Activated CD4-positive, alpha-beta T cell treated with anti-CD3 and anti-CD28 coated beads, Interleukin-2, amount 50 U/mL, for 24 hours (primary cell): ENCODE data around the gene TMEM242.

Experiments used
- DNase-seq, 2 donors: peaks; one replicate each; pipeline ENCODE4 v3.0.0-alpha.2; 2020; ENCODE audit warnings: low read depth in 1 of 2, low spot score in 1 of 2

Gene TMEM242

DNA sequence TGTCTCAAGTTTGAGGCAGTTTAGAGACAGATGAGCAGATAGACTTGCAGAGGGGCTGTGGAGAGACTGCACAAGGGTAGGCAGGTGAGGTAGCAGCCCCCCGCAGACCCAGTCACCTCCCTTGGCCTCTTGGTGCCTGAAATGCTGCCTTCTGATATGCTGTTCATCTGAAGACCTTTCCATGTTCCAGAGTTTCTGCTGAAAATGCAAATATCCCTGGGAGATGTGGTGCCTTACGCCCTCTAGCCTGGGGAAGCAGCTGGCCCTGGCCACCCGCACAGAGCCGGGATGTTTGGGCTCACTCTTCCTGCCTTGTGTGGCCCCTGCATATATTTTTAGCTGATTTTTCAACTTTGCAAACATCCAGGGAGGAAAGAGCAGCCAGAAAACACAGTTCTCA lies 51.4 kb downstream of the TMEM242 start:
- no peak for DNase-seq

DNA sequence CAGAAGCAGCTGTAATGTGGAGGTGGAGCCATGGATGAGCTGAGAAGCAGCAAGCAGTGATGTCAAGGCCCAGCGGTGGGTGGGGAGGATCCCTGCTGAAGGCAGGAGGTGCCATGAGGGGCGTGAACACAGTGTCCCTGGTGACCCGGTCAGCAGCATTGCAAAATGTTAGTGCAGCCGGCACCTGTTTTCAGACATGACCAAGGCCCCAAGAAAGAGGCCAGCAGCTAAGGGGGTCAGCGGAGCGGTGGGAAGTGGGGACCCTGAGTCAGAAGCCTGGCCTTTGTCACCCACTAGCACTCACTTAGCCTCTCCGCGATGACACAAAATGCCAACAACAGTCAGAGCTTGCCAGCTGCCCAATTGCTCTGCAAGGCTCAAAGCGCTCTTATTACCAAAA lies 51.9 kb downstream of the TMEM242 start:
- no peak for DNase-seq

DNA sequence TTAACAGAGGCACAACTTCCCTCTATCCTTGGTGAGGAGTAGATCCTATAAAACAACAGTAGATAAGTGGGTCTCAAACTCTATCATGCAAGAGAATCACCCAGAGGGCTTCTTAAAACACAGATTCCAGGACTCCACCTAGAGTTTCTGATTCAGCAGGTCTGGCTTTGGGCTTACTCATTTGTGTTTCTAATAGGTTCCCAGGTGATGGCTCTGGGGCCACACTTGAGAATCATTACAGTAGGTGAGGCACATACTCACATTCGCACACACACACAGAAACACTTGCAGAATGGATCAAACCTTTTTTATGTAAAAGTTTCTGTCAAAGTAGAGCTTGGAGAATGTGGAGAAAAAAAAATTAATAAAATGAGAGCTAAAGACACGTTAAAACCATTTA lies 52.4 kb downstream of the TMEM242 start:
- no peak for DNase-seq

DNA sequence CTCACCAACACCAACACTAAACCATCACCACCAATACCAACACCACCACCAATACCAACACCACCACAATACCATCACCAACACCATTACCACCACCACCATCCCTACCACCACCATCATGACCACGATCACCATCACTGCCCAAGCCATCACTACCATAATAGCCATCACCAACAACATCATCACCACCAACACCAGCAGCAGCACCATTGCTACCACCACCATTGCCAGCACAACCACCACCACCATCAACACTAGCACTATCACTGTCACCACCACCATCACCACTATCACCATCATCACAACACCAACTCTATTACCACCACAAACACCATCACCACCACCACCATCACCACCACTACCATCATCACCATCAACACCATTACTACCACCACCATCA lies 53.0 kb downstream of the TMEM242 start:
- no peak for DNase-seq

GRCh38 chr6:157269261-157269794 lies 54.0 kb downstream of the TMEM242 start:
- DNase-seq: no peak

DNA sequence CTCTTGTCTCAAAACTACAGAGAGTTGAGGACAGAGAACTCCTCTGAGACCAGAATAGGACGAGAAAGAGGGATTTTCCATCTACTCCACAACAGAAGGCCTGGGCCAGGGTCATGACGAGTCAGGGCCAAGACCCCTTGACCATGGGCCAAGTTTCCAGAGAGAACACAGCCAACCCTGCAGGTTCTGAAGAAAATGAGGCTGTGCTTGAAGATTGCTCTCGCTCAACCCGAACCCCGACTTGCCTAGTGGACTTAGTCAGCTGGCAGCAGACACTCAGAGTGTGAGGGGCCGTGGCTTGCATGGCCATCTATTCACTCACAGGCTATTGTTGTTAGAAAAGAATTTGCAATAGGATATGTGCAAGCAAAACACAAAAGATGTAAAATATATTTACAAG lies 54.5 kb downstream of the TMEM242 start:
- no peak for DNase-seq

GRCh38 chr6:157268396-157268795 lies 54.9 kb downstream of the TMEM242 start:
- no peak for DNase-seq

GRCh38 chr6:157267654-157268053 lies 55.7 kb downstream of the TMEM242 start:
- no peak for DNase-seq

- DNase-seq: no peak
Measured at GRCh38 chr6:157267109-157267611, 56.2 kb downstream of the TMEM242 start.

DNA sequence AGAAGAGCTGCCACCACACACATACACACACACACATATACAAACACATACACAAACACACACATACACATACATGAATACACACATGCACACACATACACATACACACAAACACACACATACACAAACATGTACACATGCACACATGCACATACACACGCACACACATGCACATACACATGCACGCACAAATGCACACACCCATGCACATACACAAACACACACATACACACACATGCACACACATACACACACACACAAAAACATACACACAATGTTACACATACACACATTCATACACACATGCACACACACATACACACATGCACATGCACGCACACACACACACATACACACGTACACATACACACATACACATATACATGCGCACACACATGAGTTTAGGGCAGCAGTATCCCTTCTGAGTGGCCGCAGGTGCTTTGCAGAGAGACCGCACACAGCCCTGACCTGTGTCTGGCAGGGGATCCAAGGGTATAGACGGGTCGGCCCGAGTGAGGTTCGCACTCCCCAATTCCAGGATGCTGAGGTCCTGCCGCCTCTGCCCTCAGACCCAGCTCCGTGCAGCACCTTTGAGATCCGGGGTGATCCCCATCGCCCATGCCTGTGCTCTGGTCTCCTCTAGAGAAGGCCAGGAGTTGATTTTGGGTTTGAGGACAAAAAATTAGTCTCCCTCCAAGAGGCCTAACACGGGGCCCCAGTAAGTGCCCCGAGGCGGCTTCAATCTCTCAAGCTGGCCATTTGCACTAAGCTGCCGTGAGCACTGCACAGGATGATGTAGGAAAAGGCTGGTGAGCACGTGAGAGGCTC lies 56.8 kb downstream of the TMEM242 start:
- no peak for DNase-seq

- DNase-seq: no peak
Measured at GRCh38 chr6:157265635-157266034, 57.7 kb downstream of the TMEM242 start.

DNA sequence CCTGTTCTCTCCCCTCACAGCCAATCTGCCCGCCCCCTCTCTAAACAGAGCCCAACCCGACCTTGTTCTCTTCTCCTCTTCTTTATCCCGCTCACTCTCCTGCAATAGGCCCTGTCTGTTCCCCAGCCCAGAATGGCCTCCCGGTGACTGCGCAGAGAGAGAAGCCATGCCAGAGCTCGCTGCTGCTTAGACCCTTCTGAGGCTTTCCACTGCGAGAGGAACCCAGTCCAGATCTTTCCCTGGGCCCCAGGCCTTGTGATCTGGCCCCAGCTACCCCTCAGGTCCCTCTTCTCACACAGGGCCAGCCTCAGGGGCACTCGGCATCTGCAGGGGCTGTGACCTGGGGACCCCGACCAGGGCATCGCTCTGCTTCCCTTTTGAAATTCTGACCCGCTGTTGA lies 58.1 kb downstream of the TMEM242 start:
- no peak for DNase-seq

DNA sequence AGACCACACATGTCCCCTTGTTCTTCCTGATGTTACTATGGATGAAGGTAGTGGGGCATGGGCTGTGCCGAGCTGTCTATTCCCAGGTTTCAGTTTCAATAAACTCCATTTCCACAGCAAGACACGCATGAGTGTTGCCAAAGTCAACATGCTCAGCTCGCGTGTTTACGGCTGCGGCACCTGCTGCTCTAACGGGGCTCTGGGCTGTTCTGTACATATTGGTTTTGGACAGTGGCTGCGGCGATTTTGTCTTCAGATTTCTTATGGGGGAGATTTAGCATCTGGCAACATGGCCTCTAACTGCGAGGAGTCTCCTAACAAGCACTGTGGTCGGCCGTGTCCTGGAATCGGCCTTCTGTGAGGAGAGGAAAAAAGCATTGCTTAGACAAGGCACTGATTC lies 58.6 kb downstream of the TMEM242 start:
- no peak for DNase-seq

DNA sequence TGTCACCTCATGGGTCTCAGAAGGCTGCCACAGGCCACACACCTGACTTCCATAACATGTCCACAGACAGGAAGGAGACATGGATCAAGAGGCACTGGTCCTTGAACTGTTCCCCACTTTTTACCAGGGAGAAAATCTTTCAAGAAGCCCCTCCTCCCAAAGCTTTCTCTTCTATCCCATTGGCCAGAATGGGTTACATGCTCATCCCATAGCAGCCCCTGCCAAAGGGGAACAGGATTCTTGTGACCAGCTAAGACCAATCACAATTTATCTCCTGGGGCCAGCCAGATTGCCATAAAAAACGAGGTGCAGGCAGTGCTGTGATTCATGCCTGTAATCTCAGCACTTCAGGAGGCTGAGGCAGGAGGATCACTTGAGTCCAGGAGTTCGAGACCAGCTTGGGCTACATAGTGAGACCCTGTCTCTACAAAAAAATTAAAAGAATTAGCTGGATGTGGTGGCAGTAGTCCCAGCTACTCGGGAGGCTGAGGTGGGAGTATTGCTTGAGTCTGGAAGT lies 59.4 kb downstream of the TMEM242 start:
- no peak for DNase-seq

- no peak for DNase-seq
Measured at GRCh38 chr6:157263146-157263545, 60.2 kb downstream of the TMEM242 start.

DNA sequence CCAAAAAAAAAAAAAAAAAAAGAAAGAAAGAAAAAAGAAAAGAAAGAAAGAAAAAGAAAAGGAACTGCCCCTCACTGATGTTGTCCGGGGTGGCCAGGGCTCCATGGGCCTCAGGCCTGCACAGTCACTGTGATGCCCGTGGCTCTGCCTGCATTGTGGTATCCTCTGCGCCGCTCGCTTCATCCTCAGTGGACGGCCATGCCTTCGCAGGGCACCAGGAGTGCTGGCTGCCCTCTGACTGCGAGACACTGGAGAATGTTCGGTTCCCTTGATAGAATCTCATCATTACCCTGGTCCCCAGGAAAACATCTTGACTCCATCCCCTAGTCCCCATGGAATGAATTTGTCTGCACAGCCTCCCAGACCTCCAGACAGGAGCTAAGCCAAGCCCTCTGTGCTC lies 61.7 kb downstream of the TMEM242 start:
- no peak for DNase-seq

DNA sequence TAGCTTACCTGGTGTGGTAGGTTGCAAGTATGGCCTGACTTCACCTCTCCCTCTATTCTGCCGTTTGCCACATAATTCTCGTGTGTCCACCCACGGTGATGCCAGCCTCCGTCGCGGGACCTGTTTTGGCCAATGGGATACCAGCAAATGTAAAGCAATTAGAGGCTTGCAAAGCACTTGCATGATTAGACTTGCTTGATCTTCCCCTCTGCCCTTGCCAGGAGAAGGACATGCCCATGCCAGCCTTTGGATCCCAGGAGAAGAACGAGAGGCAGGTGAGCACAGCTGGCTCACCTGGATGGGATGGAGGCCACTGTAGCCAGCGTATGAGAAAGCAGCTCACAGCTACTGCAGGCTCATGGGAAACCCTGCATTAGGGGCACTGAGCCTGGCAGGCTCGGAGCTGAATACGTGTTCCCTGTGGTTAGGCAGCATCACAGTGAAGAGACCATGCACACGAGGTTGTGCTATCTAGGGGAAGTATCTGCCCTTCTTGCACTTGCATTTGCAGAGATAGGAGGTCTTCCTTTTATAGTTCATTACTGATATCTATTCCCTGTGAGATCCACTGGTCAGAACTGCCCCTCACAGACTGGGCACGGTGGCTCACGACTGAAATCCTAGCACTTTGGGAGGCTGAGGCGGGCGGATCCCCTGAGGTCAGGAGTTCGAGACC lies 62.4 kb downstream of the TMEM242 start:
- no peak for DNase-seq

DNA sequence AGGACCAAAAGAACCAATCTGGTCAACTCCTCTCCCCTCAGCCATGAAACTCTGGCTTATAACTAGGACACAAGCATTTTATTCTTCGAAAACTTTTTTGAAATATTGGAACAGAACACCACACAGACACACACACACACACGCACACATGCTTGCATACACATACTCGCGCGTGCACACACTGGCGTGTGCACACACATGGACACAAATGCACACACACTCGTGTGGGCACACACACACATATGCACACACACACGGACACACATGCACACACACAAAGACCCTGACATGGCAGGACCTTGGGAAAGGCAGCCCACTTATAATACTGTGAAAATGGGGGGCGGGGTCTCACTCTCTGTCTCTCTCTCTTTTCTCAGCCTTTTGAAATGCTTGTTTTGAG lies 63.9 kb downstream of the TMEM242 start:
- DNase-seq: no peak

DNA sequence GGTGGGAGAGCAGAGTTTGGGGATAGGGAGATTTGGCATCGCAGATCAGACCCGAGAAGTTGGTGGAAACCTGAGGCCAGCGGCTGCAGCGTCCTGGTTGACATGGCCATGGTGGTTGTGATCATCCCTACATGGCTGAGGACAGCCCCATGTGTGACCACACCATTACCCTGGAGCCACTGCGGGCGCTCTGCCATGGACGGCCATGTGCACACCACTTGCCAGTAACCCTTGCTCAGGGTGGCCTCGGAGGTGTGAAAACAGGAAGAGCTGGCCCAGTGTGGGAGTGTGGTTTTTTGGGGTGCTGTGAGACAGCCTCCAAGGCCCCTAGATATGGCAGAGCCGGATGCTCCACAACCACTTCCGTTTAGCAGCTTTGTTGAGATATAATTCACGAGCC lies 64.4 kb downstream of the TMEM242 start:
- no peak for DNase-seq

GRCh38 chr6:157255079-157255478 lies 68.2 kb downstream of the TMEM242 start:
- DNase-seq: no peak

- no peak for DNase-seq
Measured at GRCh38 chr6:157254538-157254937, 68.8 kb downstream of the TMEM242 start.

DNA sequence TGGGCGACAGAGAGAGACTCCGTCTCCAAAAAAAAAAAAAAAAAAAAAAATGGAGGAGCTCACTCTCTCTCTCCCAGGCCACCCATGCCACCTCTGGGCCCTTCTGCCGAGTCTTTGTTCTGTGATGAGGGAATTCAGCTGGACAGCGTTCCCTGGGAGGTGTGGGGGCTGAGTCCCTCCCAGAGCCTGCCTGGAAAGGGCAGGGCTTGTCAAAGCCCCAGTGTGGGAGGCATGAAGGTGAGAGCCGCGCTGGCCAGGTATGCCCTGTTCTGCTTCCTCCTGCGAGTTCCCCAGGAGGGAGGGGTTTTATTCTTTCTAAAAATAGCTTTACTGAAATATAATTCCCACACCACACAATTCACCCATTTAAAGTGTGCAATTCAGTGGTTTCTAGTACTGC lies 69.6 kb downstream of the TMEM242 start:
- DNase-seq: no peak
